K562 (cell line): ENCODE results near the gene HPCAL1. TPM values are rescaled to one million over a fixed set of nuclear protein-coding genes. Genes with fewer than 3 reads are reported as not detected.

Experiments
- ATAC-seq: fragments of 200-7000 bp; cut with Tn5 transposase; 3 replicates; pipeline ENCODE4 v1.9.1; 2020; ENCODE audit warnings: moderate library complexity
- BruUV-seq: library from RNA; stranded (reverse); fragments of 400-500 nt; replicated peaks from 2 replicates; lab custom pipeline; 2021; lab: Mats Ljungman, UMichigan
- CTCF ChIA-PET: fragments of 300-600 bp; formaldehyde crosslinking; extraction: SDS; loops from one replicate; lab custom pipeline; 2021; ENCODE audit warnings: low intra/inter-chr PET ratio; lab: Yijun Ruan, JAX
- POLR2A ChIA-PET: fragments of 300-600, 350-650 bp; sonication (Branson Sonifier 250); formaldehyde crosslinking; extraction: SDS; loops from one replicate; lab custom pipeline; 2021; ENCODE audit warnings: antibody characterized with exemption, inconsistent platforms; lab: Yijun Ruan, JAX
- DNase-seq, 4 experiments: peaks; one replicate each; pipeline versions ENCODE4 v3.0.0 to v3.0.0-alpha.2; 2011 to 2018; ENCODE audit warnings: low spot score in 3 of 4, mixed read lengths in 3 of 4; ENCODE audit errors: extremely low read depth in 1 of 4
- FAIRE-seq: peaks from 2 replicates; lab custom pipeline; 2011; peaks lifted over from hg19 to GRCh38; lab: Jason Lieb, UNC
- H2AFZ ChIP-seq: 2 replicates; pipeline ENCODE4 v1.6.0; 2011; ENCODE audit warnings: low read depth, low read length, control low read depth, inconsistent platforms
- H3K27ac ChIP-seq: fragments of 200-600 bp; 3 replicates; pipeline ENCODE4 v1.8.0; 2011; ENCODE audit warnings: low read depth, mild to moderate bottlenecking, control low read depth, inconsistent platforms, low read length, moderate library complexity, mixed read lengths; ENCODE audit errors: extremely low read depth
- H3K27me3 ChIP-seq, 2 experiments: fragments of 300-600 bp in 1 of 2; 2 replicates in 1 of 2; 3 replicates in 1 of 2; pipeline versions ENCODE4 v1.6.0 to v1.8.0; 2011; ENCODE audit warnings: inconsistent platforms in 2 of 2, low read length in 2 of 2, mild to moderate bottlenecking in 1 of 2, mixed read lengths in 1 of 2, moderate library complexity in 1 of 2; ENCODE audit not compliant: control insufficient read depth in 2 of 2, insufficient read depth in 2 of 2
- H3K36me3 ChIP-seq: fragments of 300-600 bp; 3 replicates; pipeline ENCODE4 v1.8.0; 2011; ENCODE audit warnings: mild to moderate bottlenecking, low read length, inconsistent platforms; ENCODE audit not compliant: control insufficient read depth, insufficient read depth
- H3K4me1 ChIP-seq, 2 experiments: fragments of 200-600 bp in 1 of 2; replicated peaks in 1 of 2; 2 replicates in 1 of 2; 3 replicates in 1 of 2; pipeline versions ENCODE4 v1.5.1 to v1.8.0; 2011; ENCODE audit warnings: inconsistent platforms in 2 of 2, low read length in 2 of 2, mild to moderate bottlenecking in 1 of 2, mixed read lengths in 1 of 2, moderate library complexity in 1 of 2; ENCODE audit not compliant: control insufficient read depth in 2 of 2, insufficient read depth in 2 of 2
- H3K4me2 ChIP-seq: 2 replicates; pipeline ENCODE4 v1.6.1; 2011; ENCODE audit warnings: low read length, control low read depth, inconsistent platforms, mixed read lengths; ENCODE audit not compliant: insufficient read depth
- H3K4me3 ChIP-seq: fragments of 200-600 bp; sonication (generic), shearing (Covaris generic); 2 replicates; pipeline ENCODE4 v1.5.1; 2016; ENCODE audit warnings: control low read depth, inconsistent platforms
- H3K79me2 ChIP-seq: fragments of 200-600 bp; 3 replicates; pipeline ENCODE4 v1.8.0; 2011; ENCODE audit warnings: low read length, inconsistent platforms; ENCODE audit not compliant: control insufficient read depth, insufficient read depth
- H3K9ac ChIP-seq, 2 experiments: 2 replicates each; pipeline versions ENCODE4 v1.6.0 to v1.6.1; 2011; ENCODE audit warnings: low read depth in 2 of 2, low read length in 2 of 2, control low read depth in 1 of 2, inconsistent platforms in 1 of 2, mild to moderate bottlenecking in 1 of 2, mixed read lengths in 1 of 2; ENCODE audit not compliant: insufficient read depth in 1 of 2
- H3K9me1 ChIP-seq: one replicate; pipeline ENCODE4 v1.6.0; 2011; ENCODE audit warnings: inconsistent platforms, mild to moderate bottlenecking, low read length, moderate library complexity; ENCODE audit not compliant: control insufficient read depth, insufficient read depth
- H3K9me3 ChIP-seq: replicated peaks from 2 replicates; pipeline ENCODE4 v1.5.1; 2011; ENCODE audit warnings: low read depth, low read length, inconsistent platforms; ENCODE audit not compliant: control insufficient read depth, insufficient read depth
- H4K20me1 ChIP-seq: replicated peaks from 2 replicates; pipeline ENCODE4 v1.6.1; 2011; ENCODE audit warnings: low read length, inconsistent platforms, mixed read lengths; ENCODE audit not compliant: control insufficient read depth, insufficient read depth
- CAMTA2 ChIP-seq: fragments of 250-450 bp; sonication (Bioruptor Pico); conservative IDR thresholded peaks from 2 replicates; pipeline ENCODE4 v1.5.1; 2022
- CBFB ChIP-seq: sonication (generic); formaldehyde crosslinking; IDR thresholded peaks from 2 replicates; pipeline ENCODE4 v1.4.0; 2020; ENCODE audit warnings: mild to moderate bottlenecking, missing genetic modification reagents
- NFYB ChIP-seq: IDR thresholded peaks from 2 replicates; pipeline ENCODE4 v1.6.1; 2011; ENCODE audit warnings: mild to moderate bottlenecking, moderate library complexity; ENCODE audit not compliant: insufficient read length; ENCODE audit errors: extremely low read depth
- NR3C1 ChIP-seq: sonication (generic); formaldehyde crosslinking; IDR thresholded peaks from 2 replicates; pipeline ENCODE4 v1.8.1; 2022; ENCODE audit warnings: missing genetic modification reagents
- ZBTB8A ChIP-seq: fragments of 450-650 bp; IDR thresholded peaks from 2 replicates; pipeline ENCODE4 v1.6.1; 2018; ENCODE audit warnings: mild to moderate bottlenecking, moderate library complexity; ENCODE audit not compliant: partially characterized antibody
- ZC3H11A ChIP-seq: IDR thresholded peaks from 2 replicates; pipeline ENCODE4 v1.6.1; 2012; ENCODE audit warnings: low read depth, low read length, improper control_type of control experiment
- ZNF121 ChIP-seq: sonication (generic); formaldehyde crosslinking; conservative IDR thresholded peaks from 2 replicates; pipeline ENCODE4 v1.8.0; 2022; ENCODE audit warnings: missing genetic modification reagents
- ZNF133 ChIP-seq: fragments of 250-450 bp; sonication (Bioruptor Pico); IDR thresholded peaks from 2 replicates; pipeline ENCODE4 v1.4.0; 2020; ENCODE audit warnings: mild to moderate bottlenecking
- ZNF224 ChIP-seq: sonication (generic); formaldehyde crosslinking; IDR thresholded peaks from 2 replicates; pipeline ENCODE4 v1.8.0; 2022; ENCODE audit warnings: mild to moderate bottlenecking, missing genetic modification reagents
- ZNF57 ChIP-seq: fragments of 450-650 bp; formaldehyde crosslinking; IDR thresholded peaks from 2 replicates; pipeline ENCODE4 v1.4.0; 2020; ENCODE audit warnings: mild to moderate bottlenecking, moderate library complexity
- WGBS: fragments of 100-300 bp; shearing (Covaris generic); methylation state at CpG from one replicate; pipeline ENCODE4 v1.1.6; 2016; ENCODE audit warnings: low coverage, mixed read lengths; ENCODE audit not compliant: insufficient coverage; ENCODE audit errors: missing lambda C conversion rate; 5-methylcytosine and 5-hydroxymethylcytosine counted together
- in situ Hi-C: fragments of 300-500 bp; cut with MboI; formaldehyde crosslinking; loops from 4 replicates; pipeline ENCODE4 v1.15.0; 2018; ENCODE audit warnings: inconsistent platforms, mixed read lengths
- intact Hi-C: fragments of 100-400 bp; cut with micrococcal nuclease; formaldehyde crosslinking; loops from 2 replicates; pipeline ENCODE4 v1.14.2; 2022
- polyA plus RNA-seq, 8 experiments: library from polyadenylated mRNA; depleted of rRNA in 4 of 8; stranded (reverse) in 5 of 8; unstranded in 3 of 8; fragments of >200 nt; fragmentation: Nextera tagmentation in 2 of 8; fragmentation: Illumina TruSeq in 1 of 8; extraction: Ambion mirVana in 2 of 8; extraction: Trizol in 1 of 8; gene quantifications; 2 replicates each; pipeline versions ENCODE4 v1.2.1 to v1.2.3, GENCODE V29; 2011 to 2014; ENCODE audit warnings: inconsistent platforms in 1 of 8, missing spikeins in 1 of 8
- total RNA-seq, 7 experiments: library from RNA; depleted of rRNA in 6 of 7; stranded (reverse); fragments of >200 nt in 6 of 7; fragmentation: Illumina TruSeq in 2 of 7; extraction: Trizol in 2 of 7; gene quantifications; 2 replicates each; pipeline versions ENCODE4 v1.2.1 to v1.2.3, GENCODE V29; 2011 to 2021; ENCODE audit warnings: low replicate concordance in 1 of 7
- TF ChIP-seq, protein P1 (sequence below), 2 experiments: IDR thresholded peaks; 2 replicates each; pipeline ENCODE4 v1.6.1; 2012; ENCODE audit warnings: improper control_type of control experiment in 2 of 2, low read depth in 2 of 2, low read length in 2 of 2, borderline replicate concordance in 1 of 2
- TF ChIP-seq, protein P2 (sequence below): fragments of 250-450 bp; sonication (Bioruptor Pico); IDR thresholded peaks from 2 replicates; pipeline ENCODE4 v1.4.0; 2020; ENCODE audit warnings: mild to moderate bottlenecking, moderate library complexity

Gene HPCAL1
- total and polyA plus RNA-seq, 9 of the 15 experiments (the other 6 are each of a cell fraction or from before 2014, with no cell fraction given) = 2.7 to 65.5 (median 23.9) TPM

DNA sequence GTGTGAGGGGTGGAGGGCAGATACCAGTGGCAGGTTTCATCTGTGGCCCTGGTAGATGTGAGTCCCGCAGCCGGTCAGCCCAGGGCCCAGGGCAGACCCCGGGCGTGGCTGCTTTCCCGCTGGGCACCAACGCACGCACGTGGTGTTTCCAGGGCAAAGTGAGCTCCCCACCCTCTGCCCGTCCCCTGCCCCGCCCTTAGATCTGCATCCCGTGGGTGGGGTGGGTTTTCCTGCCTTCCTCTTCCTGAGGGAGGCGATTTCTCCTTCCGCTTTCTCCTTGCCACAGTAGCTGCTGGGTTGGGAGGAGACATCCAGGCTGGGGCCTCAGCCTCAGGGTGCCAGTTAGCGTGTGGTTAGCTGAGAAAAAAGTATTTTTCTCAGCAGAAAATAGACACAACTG, 95.8 kb downstream of the HPCAL1 start:
- intact Hi-C loops = no loop called here
- in situ Hi-C loops = no loop called here
- no peak overlapping the region for H3K4me2 ChIP-seq
- FAIRE-seq = no peak
- POLR2A ChIA-PET = no interaction called here
- H4K20me1 ChIP-seq = peaks cover 7% of the 10 kb centered on the region; the same call in 1 of the 2 replicates
- H3K9me3 ChIP-seq = 0 out of 2 replicates have a peak, but pooled peaks cover 1% of the 10 kb centered on the region
- no peak for DNase-seq
- WGBS = 98% methylated on average over 11 of the region's 14 CpGs
- H3K36me3 ChIP-seq = peaks cover 21% of the 10 kb centered on the region; the same call in 2 of the 3 replicates
- no TSS peak for BruUV-seq
- H2AFZ ChIP-seq = no peak overlapping the region
- TF ChIP-seq ZBTB8A = no peak
- TF ChIP-seq NFYB = no peak
- TF ChIP-seq ZNF133 (CRISPR knock-in tag) = no peak
- TF ChIP-seq, protein P1, sequence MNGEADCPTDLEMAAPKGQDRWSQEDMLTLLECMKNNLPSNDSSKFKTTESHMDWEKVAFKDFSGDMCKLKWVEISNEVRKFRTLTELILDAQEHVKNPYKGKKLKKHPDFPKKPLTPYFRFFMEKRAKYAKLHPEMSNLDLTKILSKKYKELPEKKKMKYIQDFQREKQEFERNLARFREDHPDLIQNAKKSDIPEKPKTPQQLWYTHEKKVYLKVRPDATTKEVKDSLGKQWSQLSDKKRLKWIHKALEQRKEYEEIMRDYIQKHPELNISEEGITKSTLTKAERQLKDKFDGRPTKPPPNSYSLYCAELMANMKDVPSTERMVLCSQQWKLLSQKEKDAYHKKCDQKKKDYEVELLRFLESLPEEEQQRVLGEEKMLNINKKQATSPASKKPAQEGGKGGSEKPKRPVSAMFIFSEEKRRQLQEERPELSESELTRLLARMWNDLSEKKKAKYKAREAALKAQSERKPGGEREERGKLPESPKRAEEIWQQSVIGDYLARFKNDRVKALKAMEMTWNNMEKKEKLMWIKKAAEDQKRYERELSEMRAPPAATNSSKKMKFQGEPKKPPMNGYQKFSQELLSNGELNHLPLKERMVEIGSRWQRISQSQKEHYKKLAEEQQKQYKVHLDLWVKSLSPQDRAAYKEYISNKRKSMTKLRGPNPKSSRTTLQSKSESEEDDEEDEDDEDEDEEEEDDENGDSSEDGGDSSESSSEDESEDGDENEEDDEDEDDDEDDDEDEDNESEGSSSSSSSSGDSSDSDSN (IDR thresholded peaks at IDR 0.05; ENCODE audit: borderline replicate concordance in 1 of 2, low read depth in 2 of 2, low read length in 2 of 2) = no peak
- no peak for TF ChIP-seq ZC3H11A
- TF ChIP-seq ZNF121 (CRISPR knock-in tag) = no peak
- TF ChIP-seq CAMTA2 (CRISPR knock-in tag) = no peak
- TF ChIP-seq ZNF224 (CRISPR knock-in tag) = no peak
- no peak for TF ChIP-seq ZNF57 (CRISPR knock-in tag)
- TF ChIP-seq, protein P2, sequence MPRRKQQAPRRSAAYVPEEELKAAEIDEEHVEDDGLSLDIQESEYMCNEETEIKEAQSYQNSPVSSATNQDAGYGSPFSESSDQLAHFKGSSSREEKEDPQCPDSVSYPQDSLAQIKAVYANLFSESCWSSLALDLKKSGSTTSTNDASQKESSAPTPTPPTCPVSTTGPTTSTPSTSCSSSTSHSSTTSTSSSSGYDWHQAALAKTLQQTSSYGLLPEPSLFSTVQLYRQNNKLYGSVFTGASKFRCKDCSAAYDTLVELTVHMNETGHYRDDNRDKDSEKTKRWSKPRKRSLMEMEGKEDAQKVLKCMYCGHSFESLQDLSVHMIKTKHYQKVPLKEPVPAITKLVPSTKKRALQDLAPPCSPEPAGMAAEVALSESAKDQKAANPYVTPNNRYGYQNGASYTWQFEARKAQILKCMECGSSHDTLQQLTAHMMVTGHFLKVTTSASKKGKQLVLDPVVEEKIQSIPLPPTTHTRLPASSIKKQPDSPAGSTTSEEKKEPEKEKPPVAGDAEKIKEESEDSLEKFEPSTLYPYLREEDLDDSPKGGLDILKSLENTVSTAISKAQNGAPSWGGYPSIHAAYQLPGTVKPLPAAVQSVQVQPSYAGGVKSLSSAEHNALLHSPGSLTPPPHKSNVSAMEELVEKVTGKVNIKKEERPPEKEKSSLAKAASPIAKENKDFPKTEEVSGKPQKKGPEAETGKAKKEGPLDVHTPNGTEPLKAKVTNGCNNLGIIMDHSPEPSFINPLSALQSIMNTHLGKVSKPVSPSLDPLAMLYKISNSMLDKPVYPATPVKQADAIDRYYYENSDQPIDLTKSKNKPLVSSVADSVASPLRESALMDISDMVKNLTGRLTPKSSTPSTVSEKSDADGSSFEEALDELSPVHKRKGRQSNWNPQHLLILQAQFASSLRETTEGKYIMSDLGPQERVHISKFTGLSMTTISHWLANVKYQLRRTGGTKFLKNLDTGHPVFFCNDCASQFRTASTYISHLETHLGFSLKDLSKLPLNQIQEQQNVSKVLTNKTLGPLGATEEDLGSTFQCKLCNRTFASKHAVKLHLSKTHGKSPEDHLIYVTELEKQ (CRISPR knock-in tag) = no peak
- TF ChIP-seq CBFB (CRISPR knock-in tag) = no peak
- no peak for TF ChIP-seq NR3C1
- TF ChIP-seq, all 486 proteins: peak for 0
- H3K9ac ChIP-seq = no peak overlapping the region
- H3K4me1 ChIP-seq = peaks cover 6 to 21% of the 10 kb centered on the region in 2 experiments; a peak in 4 of 5 replicates
- no peak overlapping the region for H3K4me3 ChIP-seq
- no peak for ATAC-seq
- H3K9me1 ChIP-seq = peaks cover 8% of the 10 kb centered on the region
- H3K27me3 ChIP-seq = no peaks in the 10 kb centered on the region
- H3K27ac ChIP-seq = no peak overlapping the region
- CTCF ChIA-PET = no interaction called here
- peaks cover 24% of the 10 kb centered on the region for H3K79me2 ChIP-seq
